Natural killer cell (primary cell): ENCODE measurements around the gene NR1H2. TPM values are rescaled to one million over a fixed set of nuclear protein-coding genes. Genes with fewer than 3 reads are reported as not detected.
A peak's percentile ranks its signal among the peaks of the same experiment; 100 is the strongest.

ENCODE experiments used
- ATAC-seq, 3 donors: fragments of 150-1000 bp in 2 of 3; fragments of 200-7000 bp in 1 of 3; cut with Tn5 transposase; 1 replicate in 1 of 3; 2 replicates in 2 of 3; pipeline ENCODE4 v1.10.0; 2021; ENCODE audit warnings: mild to moderate bottlenecking in 2 of 3, moderate library complexity in 2 of 3
- DNase-seq, 2 donors: peaks; one replicate each; pipeline versions ENCODE4 v3.0.0 to v3.0.0-alpha.2; 2013 to 2021; ENCODE audit warnings: mixed read lengths in 1 of 2
- H3K27ac ChIP-seq: one replicate; pipeline ENCODE4 v1.5.1; 2013; ENCODE audit warnings: mild to moderate bottlenecking, low read length
- H3K27me3 ChIP-seq: one replicate; pipeline ENCODE4 v1.6.1; 2013; ENCODE audit warnings: low read length; ENCODE audit not compliant: control insufficient read depth, insufficient read depth
- H3K36me3 ChIP-seq: one replicate; pipeline ENCODE4 v1.6.1; 2013; ENCODE audit warnings: low read length; ENCODE audit not compliant: control insufficient read depth, insufficient read depth
- H3K4me1 ChIP-seq: one replicate; pipeline ENCODE4 v1.6.1; 2013; ENCODE audit warnings: low read length; ENCODE audit not compliant: control insufficient read depth, insufficient read depth
- H3K4me3 ChIP-seq: one replicate; pipeline ENCODE4 v1.5.1; 2013; ENCODE audit warnings: low read length
- H3K9me3 ChIP-seq: one replicate; pipeline ENCODE4 v1.6.1; 2013; ENCODE audit warnings: low read length; ENCODE audit not compliant: control insufficient read depth, insufficient read depth
- H3K27ac Mint-ChIP-seq, 2 donors: one replicate each; pipeline ENCODE4 v1.8.0; 2022; ENCODE audit warnings: mild to moderate bottlenecking in 2 of 2, mixed read lengths in 2 of 2, moderate library complexity in 1 of 2
- H3K27me3 Mint-ChIP-seq, 2 donors: one replicate each; pipeline ENCODE4 v1.8.0; 2022; ENCODE audit warnings: low read depth in 2 of 2, mixed read lengths in 2 of 2
- H3K36me3 Mint-ChIP-seq: one replicate; pipeline ENCODE4 v1.8.0; 2022; ENCODE audit warnings: mixed read lengths
- H3K4me1 Mint-ChIP-seq, 2 donors: one replicate each; pipeline ENCODE4 v1.8.0; 2022; ENCODE audit warnings: mixed read lengths in 2 of 2
- H3K4me3 Mint-ChIP-seq: one replicate; pipeline ENCODE4 v1.8.0; 2022; ENCODE audit warnings: mild to moderate bottlenecking, moderate library complexity, mixed read lengths
- H3K9me3 Mint-ChIP-seq, 2 donors: one replicate each; pipeline ENCODE4 v1.8.0; 2022; ENCODE audit warnings: mixed read lengths in 2 of 2
- CTCF ChIP-seq: fragments of 200-600 bp; IDR thresholded peaks from one replicate; pipeline ENCODE4 v1.8.0; 2022; ENCODE audit warnings: antibody characterized with exemption
- WGBS: methylation state at CpG from one replicate; pipeline ENCODE4 v1.1.7; 2013; ENCODE audit warnings: missing lambda C conversion rate; ENCODE audit not compliant: insufficient coverage; 5-methylcytosine and 5-hydroxymethylcytosine counted together
- intact Hi-C: fragments of 100-400 bp; cut with micrococcal nuclease; formaldehyde crosslinking; loops from one replicate; pipeline ENCODE4 v1.14.2; 2022
- total RNA-seq, 4 donors: library from RNA; stranded (reverse); fragments of 120-200 nt in 1 of 4; gene quantifications; one replicate each; pipeline versions ENCODE4 v1.2.3 to v1.2.4, GENCODE V29; 2013 to 2022

NR1H2 gene
- total RNA-seq, 3 donors from 2014 or later (not counting 1 experiment from before 2014, with no cell fraction given): 185 to 217 (median 211) TPM

- Mint-ChIP-seq H3K4me3 (no peak overlapping the region), H3K9me3 (no peaks in the 10 kb centered on the region), H3K4me1 (no peaks in the 10 kb centered on the region), H3K27me3 (no peaks in the 10 kb centered on the region), H3K36me3 (no peaks in the 10 kb centered on the region), H3K27ac (no peak overlapping the region)
- DNase-seq: no peak
- ATAC-seq: no peak
- Histone ChIP-seq H3K36me3 (no peaks in the 10 kb centered on the region), H3K27ac (no peak overlapping the region), H3K4me3 (no peak overlapping the region), H3K4me1 (no peaks in the 10 kb centered on the region), H3K27me3 (no peaks in the 10 kb centered on the region), H3K9me3 (no peaks in the 10 kb centered on the region)
- no peak for TF ChIP-seq CTCF
- 97% methylated on average over 9 of the region's 9 CpGs for WGBS
- intact Hi-C loops: no loop called here
Observed at GRCh38 chr19:50394017-50394416, 17.8 kb downstream of the NR1H2 start.

GRCh38 chr19:50398675-50399367 is 22.6 kb downstream of the NR1H2 start:
- Histone ChIP-seq H3K36me3 (peaks cover 6% of the 10 kb centered on the region), H3K4me3 (no peak overlapping the region), H3K9me3 (no peaks in the 10 kb centered on the region), H3K27ac (no peak overlapping the region), H3K27me3 (no peaks in the 10 kb centered on the region), H3K4me1 (no peaks in the 10 kb centered on the region)
- Mint-ChIP-seq H3K27me3 (no peaks in the 10 kb centered on the region), H3K4me1 (no peaks in the 10 kb centered on the region), H3K27ac (peak overlapping the region in 1 of 2 donors; percentile 63), H3K4me3 (no peak overlapping the region), H3K36me3 (no peaks in the 10 kb centered on the region), H3K9me3 (no peaks in the 10 kb centered on the region)
- ATAC-seq (no peak), DNase-seq (no peak)
- intact Hi-C loops: no loop called here
- TF ChIP-seq CTCF: no peak
- WGBS: 96% methylated on average over 13 of the region's 13 CpGs

GRCh38 chr19:50399368-50399745 is 23.1 kb downstream of the NR1H2 start:
- Histone ChIP-seq H3K9me3 (no peaks in the 10 kb centered on the region), H3K4me1 (no peaks in the 10 kb centered on the region), H3K27me3 (no peaks in the 10 kb centered on the region), H3K36me3 (peaks cover 6% of the 10 kb centered on the region), H3K4me3 (no peak overlapping the region), H3K27ac (no peak overlapping the region)
- Mint-ChIP-seq H3K27ac (peak overlapping the region in 1 of 2 donors; percentile 63), H3K27me3 (no peaks in the 10 kb centered on the region), H3K9me3 (no peaks in the 10 kb centered on the region), H3K4me1 (no peaks in the 10 kb centered on the region), H3K36me3 (no peaks in the 10 kb centered on the region), H3K4me3 (no peak overlapping the region)
- no peak for TF ChIP-seq CTCF
- WGBS: over 99% methylated on average over 7 of the region's 10 CpGs
- ATAC-seq: no peak
- no peak for DNase-seq
- intact Hi-C loops: no loop called here
